ENCODE results near the gene ZFPM1.

ZFPM1 gene

GRCh38 chr16:88556294-88556988 is 103.4 kb downstream of the ZFPM1 start:
- no peak overlapping the region for H3K4me3 ChIP-seq (ENCODE audit: control insufficient read depth, low read depth, low read length)
- TF ChIP-seq CTCF (conservative IDR thresholded peaks at IDR 0.05; ENCODE audit: control insufficient read depth, insufficient read depth, low read depth, low read length) = no peak
- DNase-seq (ENCODE audit: low read depth) = no peak

- peak; percentile 71 for DNase-seq (ENCODE audit: low read depth)
- TF ChIP-seq CTCF (conservative IDR thresholded peaks at IDR 0.05; ENCODE audit: control insufficient read depth, insufficient read depth, low read depth, low read length) = peak; percentile 51
These were observed 105.7 kb downstream of the ZFPM1 start for GRCh38 chr16:88558457-88559442.

GRCh38 chr16:88560714-88561484 is 107.8 kb downstream of the ZFPM1 start:
- no peak for TF ChIP-seq CTCF (conservative IDR thresholded peaks at IDR 0.05; ENCODE audit: control insufficient read depth, insufficient read depth, low read depth, low read length)
- no peak overlapping the region for H3K4me3 ChIP-seq (ENCODE audit: control insufficient read depth, low read depth, low read length)
- DNase-seq (ENCODE audit: low read depth) = peak; percentile 20

More at GRCh38 chr16:88558457-88559442, 105.7 kb downstream of the ZFPM1 start:
- no peak overlapping the region for H3K4me3 ChIP-seq (ENCODE audit: control insufficient read depth, low read depth, low read length)

- peak overlapping the region; percentile 16 for H3K4me3 ChIP-seq (ENCODE audit: control insufficient read depth, low read depth, low read length)
- TF ChIP-seq CTCF (conservative IDR thresholded peaks at IDR 0.05; ENCODE audit: control insufficient read depth, insufficient read depth, low read depth, low read length) = peak; percentile 68
- DNase-seq (ENCODE audit: low read depth) = peak; percentile 44
These were observed 108.6 kb downstream of the ZFPM1 start for GRCh38 chr16:88561485-88562359.

- peak; percentile 77 for DNase-seq (ENCODE audit: low read depth)
- no peak overlapping the region for H3K4me3 ChIP-seq (ENCODE audit: control insufficient read depth, low read depth, low read length)
- TF ChIP-seq CTCF (conservative IDR thresholded peaks at IDR 0.05; ENCODE audit: control insufficient read depth, insufficient read depth, low read depth, low read length) = no peak
These were observed 113.1 kb downstream of the ZFPM1 start for GRCh38 chr16:88566158-88566557.

Data from fibroblast of mammary gland (primary cell).